Spleen (tissue), 7 donors: ENCODE data around the gene BANK1.

Experiments
- CTCF ChIP-seq, 11 experiments: fragments of 200-600 bp in 7 of 11; fragments of 450-650 bp in 4 of 11; sonication (generic) in 4 of 11; IDR thresholded peaks in 8 of 11; conservative IDR thresholded peaks in 3 of 11; 1 replicate in 7 of 11; 2 replicates in 4 of 11; pipeline versions ENCODE4 v1.4.0 to v1.8.0; 2016 to 2021; ENCODE audit warnings: antibody characterized with exemption in 11 of 11, inconsistent platforms in 4 of 11, mild to moderate bottlenecking in 1 of 11
- POLR2A ChIP-seq, 3 donors: fragments of 450-650 bp; IDR thresholded peaks; one replicate each; pipeline ENCODE4 v1.5.1; 2017; ENCODE audit warnings: antibody characterized with exemption in 3 of 3, mild to moderate bottlenecking in 1 of 3
- POLR2AphosphoS5 ChIP-seq, 3 donors: sonication (generic); formaldehyde crosslinking; IDR thresholded peaks; one replicate each; pipeline ENCODE4 v1.5.1; 2017; ENCODE audit warnings: antibody characterized with exemption in 3 of 3
- donor health status: DM: no; HTN: no; CAD: no; lungs with moderate emphysema.
- donor health status: DM: no; HTN: no; CAD: no.
- donor health status: DM: no; HTN: no; CAD: no.

GRCh38 chr4:101919373-101919977 lies 128.9 kb downstream of the BANK1 start:
- TF ChIP-seq POLR2A (IDR thresholded peaks at IDR 0.05) (no peak), CTCF (IDR thresholded peaks at IDR 0.05 in 8 of 11, conservative IDR thresholded peaks at IDR 0.05 in 3 of 11) (no peak), POLR2AphosphoS5 (IDR thresholded peaks at IDR 0.05) (no peak)
